Osteoblast (primary cell): Measurements from ENCODE around the gene MRAP2. TPM values are rescaled to one million over a fixed set of nuclear protein-coding genes. Genes with fewer than 3 reads are reported as not detected.
A peak's percentile ranks its signal among the peaks of the same experiment; 100 is the strongest.
"Not testable (repeated sequence)": the region's sequence is repeated elsewhere in the genome, so short reads cannot be mapped to it uniquely, and the experiment has no call there.

ENCODE experiments used
- DNase-seq: peaks from one replicate; pipeline ENCODE4 v3.0.0; 2011; ENCODE audit warnings: low spot score, mixed read lengths; ENCODE audit not compliant: insufficient read length; ENCODE audit errors: missing footprints
- H2AFZ ChIP-seq: 2 replicates; pipeline ENCODE4 v1.6.0; 2011; ENCODE audit warnings: mild to moderate bottlenecking, low read length
- H3K27ac ChIP-seq: 2 replicates; pipeline ENCODE4 v1.5.1; 2011; ENCODE audit warnings: mild to moderate bottlenecking, low read depth, low read length, moderate library complexity
- H3K27me3 ChIP-seq: 2 replicates; pipeline ENCODE4 v1.6.0; 2012; ENCODE audit warnings: mild to moderate bottlenecking, control low read depth, inconsistent platforms, low read length, moderate library complexity; ENCODE audit not compliant: insufficient read depth
- H3K36me3 ChIP-seq: 2 replicates; pipeline ENCODE4 v1.5.1; 2011; ENCODE audit warnings: mild to moderate bottlenecking, low read length, control low read depth, moderate library complexity; ENCODE audit not compliant: insufficient read depth
- H3K4me1 ChIP-seq: 2 replicates; pipeline ENCODE4 v1.5.1; 2011; ENCODE audit warnings: mild to moderate bottlenecking, low read length, control low read depth, moderate library complexity; ENCODE audit not compliant: insufficient read depth
- H3K4me2 ChIP-seq: 2 replicates; pipeline ENCODE4 v1.6.0; 2011; ENCODE audit warnings: mild to moderate bottlenecking, low read length; ENCODE audit not compliant: insufficient read depth
- H3K4me3 ChIP-seq: fragments of 200-600 bp; sonication (generic); 3 replicates; pipeline ENCODE4 v1.5.1; 2012; ENCODE audit warnings: mild to moderate bottlenecking, low read length, inconsistent platforms; ENCODE audit not compliant: insufficient read depth
- H3K79me2 ChIP-seq: 2 replicates; pipeline ENCODE4 v1.6.0; 2012; ENCODE audit warnings: mild to moderate bottlenecking, low read length, control low read depth, inconsistent platforms; ENCODE audit not compliant: insufficient read depth
- H3K9me3 ChIP-seq: 2 replicates; pipeline ENCODE4 v1.5.1; 2011; ENCODE audit warnings: low read depth, low read length, control low read depth
- H4K20me1 ChIP-seq: 2 replicates; pipeline ENCODE4 v1.6.0; 2012; ENCODE audit warnings: mild to moderate bottlenecking, low read length, control low read depth; ENCODE audit not compliant: insufficient read depth
- total RNA-seq: library from RNA; depleted of rRNA; stranded (reverse); fragments of >200 nt; gene quantifications from 2 replicates; pipeline ENCODE4 v1.2.3, GENCODE V29; 2012
- TF ChIP-seq, protein P1 (sequence below): IDR thresholded peaks from 2 replicates; pipeline ENCODE4 v1.5.1; 2011; ENCODE audit warnings: mild to moderate bottlenecking, low read depth, low read length, moderate library complexity; ENCODE audit errors: extremely low read depth

The MRAP2 gene
- total RNA-seq, 1 donor: 5.1 TPM

DNA sequence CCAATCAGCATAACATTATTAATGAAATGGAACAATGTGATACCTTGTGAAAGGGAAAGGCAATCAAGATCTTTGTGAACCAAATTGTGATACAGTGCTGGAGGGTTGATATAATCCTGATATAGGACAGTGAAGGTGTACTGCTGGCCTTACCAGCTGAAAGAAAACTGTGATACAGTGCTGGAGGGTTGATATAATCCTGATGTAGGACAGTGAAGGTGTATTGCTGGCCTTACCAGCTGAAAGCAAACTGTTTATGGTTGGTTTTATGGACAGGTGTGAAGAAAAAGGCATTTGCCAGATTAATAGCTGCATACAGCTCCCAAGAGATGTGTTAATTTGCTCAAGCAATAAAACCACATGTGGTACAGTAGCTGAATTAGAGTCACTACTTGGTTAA lies 73.9 kb downstream of the MRAP2 start:
- H3K36me3 ChIP-seq: no peaks in the 10 kb centered on the region
- no peak for DNase-seq
- H3K79me2 ChIP-seq: no peaks in the 10 kb centered on the region
- no peaks in the 10 kb centered on the region for H3K27me3 ChIP-seq
- H4K20me1 ChIP-seq: no peaks in the 10 kb centered on the region
- no peak overlapping the region for H3K4me2 ChIP-seq
- H3K27ac ChIP-seq: no peak overlapping the region
- H2AFZ ChIP-seq: no peak overlapping the region
- H3K4me1 ChIP-seq: peaks cover 7% of the 10 kb centered on the region
- TF ChIP-seq, protein P1, sequence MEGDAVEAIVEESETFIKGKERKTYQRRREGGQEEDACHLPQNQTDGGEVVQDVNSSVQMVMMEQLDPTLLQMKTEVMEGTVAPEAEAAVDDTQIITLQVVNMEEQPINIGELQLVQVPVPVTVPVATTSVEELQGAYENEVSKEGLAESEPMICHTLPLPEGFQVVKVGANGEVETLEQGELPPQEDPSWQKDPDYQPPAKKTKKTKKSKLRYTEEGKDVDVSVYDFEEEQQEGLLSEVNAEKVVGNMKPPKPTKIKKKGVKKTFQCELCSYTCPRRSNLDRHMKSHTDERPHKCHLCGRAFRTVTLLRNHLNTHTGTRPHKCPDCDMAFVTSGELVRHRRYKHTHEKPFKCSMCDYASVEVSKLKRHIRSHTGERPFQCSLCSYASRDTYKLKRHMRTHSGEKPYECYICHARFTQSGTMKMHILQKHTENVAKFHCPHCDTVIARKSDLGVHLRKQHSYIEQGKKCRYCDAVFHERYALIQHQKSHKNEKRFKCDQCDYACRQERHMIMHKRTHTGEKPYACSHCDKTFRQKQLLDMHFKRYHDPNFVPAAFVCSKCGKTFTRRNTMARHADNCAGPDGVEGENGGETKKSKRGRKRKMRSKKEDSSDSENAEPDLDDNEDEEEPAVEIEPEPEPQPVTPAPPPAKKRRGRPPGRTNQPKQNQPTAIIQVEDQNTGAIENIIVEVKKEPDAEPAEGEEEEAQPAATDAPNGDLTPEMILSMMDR: no peak
- no peaks in the 10 kb centered on the region for H3K9me3 ChIP-seq
- H3K4me3 ChIP-seq: no peak overlapping the region

DNA sequence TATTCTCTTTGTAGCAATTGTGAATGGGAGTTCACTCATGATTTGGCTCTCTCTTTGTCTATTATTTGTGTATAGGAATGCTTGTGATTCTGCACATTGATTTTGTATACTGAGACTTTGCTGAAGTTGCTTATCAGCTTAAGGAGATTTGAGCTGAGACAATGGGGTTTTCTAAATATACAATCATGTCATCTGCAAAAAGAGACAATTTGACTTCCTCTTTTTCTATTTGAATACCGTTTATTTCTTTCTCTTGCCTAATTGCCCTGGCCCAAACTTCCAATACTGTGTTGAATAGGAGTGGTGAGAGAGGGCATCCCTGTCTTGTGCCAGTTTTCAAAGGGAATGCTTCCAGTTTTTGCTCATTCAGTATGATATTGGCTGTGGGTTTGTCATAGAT lies 77.8 kb downstream of the MRAP2 start:
- H3K4me2 ChIP-seq, H3K4me3 ChIP-seq, H3K27me3 ChIP-seq, H3K36me3 ChIP-seq, H3K79me2 ChIP-seq, H3K27ac ChIP-seq, H3K4me1 ChIP-seq, H4K20me1 ChIP-seq, DNase-seq, H2AFZ ChIP-seq, H3K9me3 ChIP-seq: not testable (repeated sequence)

DNA sequence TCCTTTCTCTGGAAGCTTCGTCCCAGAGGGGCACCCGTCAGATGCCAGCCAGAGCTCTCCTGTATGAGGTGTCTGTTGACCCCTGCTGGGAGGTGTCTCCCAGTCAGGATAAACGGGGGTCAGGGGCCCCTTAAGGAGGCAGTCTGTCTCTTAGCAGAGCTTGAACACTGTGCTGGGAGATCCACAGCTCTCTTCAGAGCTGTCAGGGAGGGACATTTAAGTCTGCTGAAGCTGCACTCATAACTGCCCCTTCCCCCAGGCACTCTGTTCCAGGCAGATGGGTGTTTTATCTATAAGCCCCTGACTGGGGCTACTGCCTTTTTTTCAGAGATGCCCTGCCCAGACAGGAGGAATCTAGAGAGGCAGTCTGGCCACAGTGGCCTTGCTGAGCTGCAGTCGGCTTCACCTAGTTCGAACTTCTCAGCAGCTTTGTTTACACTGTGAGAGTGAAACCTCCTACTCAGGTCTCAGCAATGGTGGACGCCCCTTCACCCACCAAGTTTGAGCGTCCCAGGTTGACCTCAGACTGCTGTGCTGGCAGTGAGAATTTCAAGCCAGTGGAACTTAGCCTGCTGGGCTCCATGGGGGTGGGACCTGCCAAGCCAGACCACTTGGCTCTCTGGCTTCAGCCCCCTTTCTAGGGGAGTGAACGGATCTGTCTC lies 81.5 kb downstream of the MRAP2 start:
- H3K4me2 ChIP-seq, H3K9me3 ChIP-seq, H2AFZ ChIP-seq, H3K36me3 ChIP-seq, DNase-seq, H3K79me2 ChIP-seq, H3K27ac ChIP-seq, H3K27me3 ChIP-seq, H4K20me1 ChIP-seq, H3K4me1 ChIP-seq, H3K4me3 ChIP-seq: not testable (repeated sequence)

DNA sequence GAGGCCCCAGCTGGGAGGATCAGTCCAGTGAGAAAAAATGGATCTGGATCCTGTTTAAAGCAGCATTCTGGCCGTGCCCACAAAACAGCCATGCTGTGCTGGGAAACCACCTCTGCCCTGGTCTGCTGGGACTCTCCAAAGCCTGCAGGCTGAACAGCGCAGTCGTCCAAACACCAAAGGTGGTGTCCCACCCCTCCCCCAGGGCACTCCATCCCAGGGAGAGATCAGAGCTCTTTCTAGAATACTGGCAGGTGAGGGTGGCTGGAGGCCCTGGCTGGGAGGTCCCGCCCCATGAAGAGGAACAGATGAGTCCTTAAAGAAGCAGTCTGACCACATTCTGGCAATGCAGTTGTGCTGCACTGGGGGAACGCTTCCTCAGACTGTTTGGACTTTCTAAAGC lies 84.6 kb downstream of the MRAP2 start:
- Histone ChIP-seq H3K4me1 (no peaks in the 10 kb centered on the region), H3K27me3 (no peaks in the 10 kb centered on the region), H3K36me3 (no peaks in the 10 kb centered on the region), H4K20me1 (no peaks in the 10 kb centered on the region), H2AFZ (no peak overlapping the region), H3K79me2 (no peaks in the 10 kb centered on the region), H3K4me2 (no peak overlapping the region), H3K27ac (no peak overlapping the region), H3K9me3 (no peaks in the 10 kb centered on the region), H3K4me3 (no peak overlapping the region)
- no peak for DNase-seq
- TF ChIP-seq, protein P1: no peak

DNA sequence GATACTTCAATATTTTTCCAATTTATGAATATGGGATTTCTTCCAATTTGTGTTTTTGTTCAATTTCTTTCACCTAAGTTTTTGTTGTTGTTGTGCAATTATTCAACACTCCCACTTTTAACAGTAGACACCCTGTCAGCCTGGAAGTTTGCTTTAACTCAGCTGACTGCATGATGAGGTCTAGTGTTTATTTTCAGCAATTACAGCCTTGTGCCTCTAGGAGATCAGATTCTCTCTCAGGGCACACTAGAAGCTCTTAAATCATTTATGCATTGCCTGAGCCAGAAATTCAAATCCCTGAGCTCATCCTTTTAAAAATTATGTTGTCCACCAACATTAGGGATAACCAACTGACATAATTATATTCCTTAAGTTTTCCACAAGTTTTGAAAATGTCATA lies 85.7 kb downstream of the MRAP2 start:
- TF ChIP-seq, protein P1: peak; percentile 13
- Histone ChIP-seq H4K20me1 (no peaks in the 10 kb centered on the region), H3K4me1 (no peaks in the 10 kb centered on the region), H3K79me2 (no peaks in the 10 kb centered on the region), H3K27me3 (no peaks in the 10 kb centered on the region), H3K9me3 (no peaks in the 10 kb centered on the region), H3K4me2 (no peak overlapping the region), H3K36me3 (no peaks in the 10 kb centered on the region), H3K4me3 (no peak overlapping the region), H2AFZ (no peak overlapping the region), H3K27ac (no peak overlapping the region)
- no peak for DNase-seq
